Tibial artery (tissue), 4 donors: Measurements from ENCODE around the gene FOXF1.

Experiments
- DNase-seq, 2 donors: peaks; one replicate each; pipeline ENCODE4 v3.0.0-alpha.2; 2019
- H3K27ac ChIP-seq, 2 donors: fragments of 200-600 bp; sonication (generic) in 1 of 2; 1 replicate in 1 of 2; 2 replicates in 1 of 2; pipeline ENCODE4 v1.5.1; 2018 to 2019; ENCODE audit warnings: mild to moderate bottlenecking in 1 of 2
- H3K27me3 ChIP-seq, 2 donors: fragments of 200-600 bp; sonication (generic) in 1 of 2; one replicate each; pipeline versions ENCODE4 v1.5.1 to v1.6.0; 2016 to 2019
- H3K36me3 ChIP-seq, 3 donors: fragments of 200-600 bp; sonication (generic) in 2 of 3; one replicate each; pipeline ENCODE4 v1.5.1; 2016 to 2019; ENCODE audit warnings: mild to moderate bottlenecking in 2 of 3
- H3K4me1 ChIP-seq, 4 donors: fragments of 200-600 bp; sonication (generic) in 2 of 4; 1 replicate in 3 of 4; 2 replicates in 1 of 4; pipeline ENCODE4 v1.5.1; 2016 to 2019
- H3K4me3 ChIP-seq, 2 donors: fragments of 200-600 bp; sonication (generic) in 1 of 2; 1 replicate in 1 of 2; 2 replicates in 1 of 2; pipeline ENCODE4 v1.5.1; 2018 to 2019; ENCODE audit warnings: mild to moderate bottlenecking in 2 of 2
- H3K9me3 ChIP-seq, 3 donors: fragments of 200-600 bp; sonication (generic) in 1 of 3; one replicate each; pipeline ENCODE4 v1.5.1; 2016 to 2019
- intact Hi-C: fragments of 100-400 bp; cut with DNase I; formaldehyde crosslinking; loops from one replicate; pipeline ENCODE4 v1.15.0; 2023; ENCODE audit warnings: low total_unique reads
- TF ChIP-seq, protein P1 (sequence below), 2 experiments: fragments of 200-600 bp in 1 of 2; fragments of 450-650 bp in 1 of 2; IDR thresholded peaks; one replicate each; pipeline ENCODE4 v1.5.1; 2017 to 2019; ENCODE audit warnings: antibody characterized with exemption in 2 of 2, mild to moderate bottlenecking in 1 of 2, moderate library complexity in 1 of 2

Gene FOXF1

DNA sequence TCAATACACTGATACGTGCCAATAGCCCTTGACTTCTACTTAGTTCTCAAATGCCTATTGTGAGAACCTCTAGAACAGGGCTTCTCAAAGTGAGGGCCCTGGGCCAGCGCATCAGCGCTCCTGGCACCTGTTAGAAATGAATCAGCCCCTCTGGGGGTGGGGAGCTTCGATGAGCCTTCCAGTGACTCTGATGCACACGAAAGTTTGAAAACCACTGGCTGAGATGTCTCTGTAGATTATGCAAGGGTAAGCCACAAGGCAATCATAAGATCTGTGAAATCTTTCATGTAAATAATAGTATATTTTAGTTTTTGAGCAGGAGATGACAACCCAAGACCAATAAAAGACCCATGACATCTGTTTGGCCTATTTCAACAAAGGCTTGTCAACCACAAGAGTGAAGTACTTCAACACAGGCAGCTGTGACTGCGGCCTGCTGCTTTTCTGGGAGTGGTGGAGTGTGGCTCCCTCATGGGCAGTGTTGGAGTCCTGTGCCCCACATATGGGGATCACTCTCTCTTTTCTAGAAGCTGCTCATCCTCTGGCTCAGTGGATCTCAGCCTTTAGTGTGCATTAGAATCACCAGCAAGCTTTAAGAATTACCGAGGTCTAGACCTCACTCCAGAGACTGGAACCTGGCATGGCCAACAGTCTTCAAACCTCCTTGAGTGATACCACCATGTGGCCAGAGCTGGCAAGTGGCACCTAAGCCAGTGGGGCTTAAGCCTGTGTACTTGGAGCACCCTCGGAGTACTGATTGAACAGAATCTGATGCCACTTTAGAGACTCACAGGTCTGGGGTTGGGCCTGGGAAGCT is 39.0 kb downstream of the FOXF1 start:
- H3K9me3 ChIP-seq: no peaks in the 10 kb centered on the region
- H3K4me1 ChIP-seq: peaks cover 0 to 19% (median 8%) of the 10 kb centered on the region in 4 donors
- intact Hi-C loops: no loop called here
- no peak for DNase-seq
- no peaks in the 10 kb centered on the region for H3K27me3 ChIP-seq
- no peak overlapping the region for H3K4me3 ChIP-seq
- H3K27ac ChIP-seq: no peak overlapping the region
- H3K36me3 ChIP-seq: peaks cover 28 to 70% (median 56%) of the 10 kb centered on the region in 3 donors
- TF ChIP-seq, protein P1, sequence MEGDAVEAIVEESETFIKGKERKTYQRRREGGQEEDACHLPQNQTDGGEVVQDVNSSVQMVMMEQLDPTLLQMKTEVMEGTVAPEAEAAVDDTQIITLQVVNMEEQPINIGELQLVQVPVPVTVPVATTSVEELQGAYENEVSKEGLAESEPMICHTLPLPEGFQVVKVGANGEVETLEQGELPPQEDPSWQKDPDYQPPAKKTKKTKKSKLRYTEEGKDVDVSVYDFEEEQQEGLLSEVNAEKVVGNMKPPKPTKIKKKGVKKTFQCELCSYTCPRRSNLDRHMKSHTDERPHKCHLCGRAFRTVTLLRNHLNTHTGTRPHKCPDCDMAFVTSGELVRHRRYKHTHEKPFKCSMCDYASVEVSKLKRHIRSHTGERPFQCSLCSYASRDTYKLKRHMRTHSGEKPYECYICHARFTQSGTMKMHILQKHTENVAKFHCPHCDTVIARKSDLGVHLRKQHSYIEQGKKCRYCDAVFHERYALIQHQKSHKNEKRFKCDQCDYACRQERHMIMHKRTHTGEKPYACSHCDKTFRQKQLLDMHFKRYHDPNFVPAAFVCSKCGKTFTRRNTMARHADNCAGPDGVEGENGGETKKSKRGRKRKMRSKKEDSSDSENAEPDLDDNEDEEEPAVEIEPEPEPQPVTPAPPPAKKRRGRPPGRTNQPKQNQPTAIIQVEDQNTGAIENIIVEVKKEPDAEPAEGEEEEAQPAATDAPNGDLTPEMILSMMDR (IDR thresholded peaks at IDR 0.05): no peak

- TF ChIP-seq, protein P1 (IDR thresholded peaks at IDR 0.05): no peak
- Histone ChIP-seq H3K4me1 (peaks cover 0 to 22% (median 10%) of the 10 kb centered on the region in 4 donors), H3K4me3 (no peak overlapping the region), H3K36me3 (peaks cover 25 to 68% (median 51%) of the 10 kb centered on the region in 3 donors), H3K27ac (no peak overlapping the region), H3K27me3 (no peaks in the 10 kb centered on the region), H3K9me3 (no peaks in the 10 kb centered on the region)
- intact Hi-C loops: no loop called here
- no peak for DNase-seq
Observed at GRCh38 chr16:86549893-86550190, 39.5 kb downstream of the FOXF1 start.

GRCh38 chr16:86550281-86550680 is 40.0 kb downstream of the FOXF1 start:
- TF ChIP-seq, protein P1 (IDR thresholded peaks at IDR 0.05): no peak
- intact Hi-C loops: no loop called here
- peaks cover 0 to 21% (median 11%) of the 10 kb centered on the region in 4 donors for H3K4me1 ChIP-seq
- no peaks in the 10 kb centered on the region for H3K27me3 ChIP-seq
- no peak overlapping the region for H3K4me3 ChIP-seq
- H3K27ac ChIP-seq: no peak overlapping the region
- no peaks in the 10 kb centered on the region for H3K9me3 ChIP-seq
- H3K36me3 ChIP-seq: peaks cover 23 to 63% (median 46%) of the 10 kb centered on the region in 3 donors
- no peak for DNase-seq

- Histone ChIP-seq H3K27ac (no peak overlapping the region), H3K4me1 (peaks cover 4 to 24% (median 16%) of the 10 kb centered on the region in 4 donors), H3K36me3 (peaks cover 7 to 34% (median 26%) of the 10 kb centered on the region in 3 donors), H3K9me3 (no peaks in the 10 kb centered on the region), H3K27me3 (no peaks in the 10 kb centered on the region), H3K4me3 (no peak overlapping the region)
- peak in 1 of 2 donors; percentile 58 for DNase-seq
- TF ChIP-seq, protein P1 (IDR thresholded peaks at IDR 0.05): no peak
- intact Hi-C loops: no loop called here
Observed at GRCh38 chr16:86553356-86553755, 43.0 kb downstream of the FOXF1 start.

DNA sequence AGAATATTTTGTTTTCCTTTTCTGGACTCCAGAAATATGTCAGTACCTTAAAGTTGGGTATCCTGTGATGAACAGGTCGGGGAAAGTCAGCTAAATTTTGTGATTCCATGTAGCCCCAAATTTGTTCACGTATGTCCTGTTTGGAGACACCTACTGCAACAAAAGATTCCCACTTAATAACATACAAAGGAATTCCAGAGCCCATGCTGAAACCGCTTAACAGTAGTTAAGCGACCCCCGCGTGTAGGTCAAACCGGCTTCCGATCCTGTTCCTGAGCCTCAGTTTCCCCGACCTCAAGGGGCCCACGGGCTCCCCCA is 44.2 kb downstream of the FOXF1 start:
- H3K9me3 ChIP-seq: no peaks in the 10 kb centered on the region
- peak overlapping the region; percentile 85 to 88 for H3K27ac ChIP-seq
- TF ChIP-seq, protein P1 (IDR thresholded peaks at IDR 0.05): no peak
- intact Hi-C loops: no loop called here
- H3K4me3 ChIP-seq: peak overlapping the region; percentile 76 to 83
- H3K4me1 ChIP-seq: peaks cover 4 to 27% (median 16%) of the 10 kb centered on the region in 4 donors
- DNase-seq: no peak
- H3K27me3 ChIP-seq: no peaks in the 10 kb centered on the region
- H3K36me3 ChIP-seq: peaks cover 3 to 28% (median 16%) of the 10 kb centered on the region in 3 donors
